GM12878 (cell line): ENCODE measurements around the gene SAMD4A. TPM values are rescaled to one million over a fixed set of nuclear protein-coding genes. Genes with fewer than 3 reads are reported as not detected.

ENCODE experiments used
- ATAC-seq: fragments of 200-7000 bp; cut with Tn5 transposase; 3 replicates; pipeline ENCODE4 v1.9.1; 2020; ENCODE audit warnings: mild to moderate bottlenecking, moderate library complexity
- BruUV-seq: library from RNA; stranded (reverse); fragments of 400-500 nt; replicated peaks from 2 replicates; lab custom pipeline; 2021; lab: Mats Ljungman, UMichigan
- CTCF ChIA-PET: fragments of 300-600 bp; sonication (Branson Sonifier 250); formaldehyde crosslinking; extraction: SDS; loops from one replicate; lab custom pipeline; 2021; ENCODE audit warnings: inconsistent platforms; lab: Yijun Ruan, JAX
- POLR2A ChIA-PET: fragments of 350-600 bp; formaldehyde crosslinking; extraction: SDS; loops from one replicate; lab custom pipeline; 2021; ENCODE audit warnings: inconsistent platforms; lab: Charles Lee
- RAD21 ChIA-PET: fragments of 300-600 bp; sonication (Branson Sonifier 250); formaldehyde crosslinking; loops from one replicate; lab custom pipeline; 2023; ENCODE audit warnings: antibody characterized with exemption; ENCODE audit not compliant: unreplicated experiment; lab: Charles Lee
- SMC1A ChIA-PET: fragments of 300-600 bp; sonication (Branson Sonifier 250); formaldehyde crosslinking; loops from one replicate; lab custom pipeline; 2023; ENCODE audit not compliant: unreplicated experiment, uncharacterized antibody; lab: Charles Lee
- DNase-seq: peaks from one replicate; pipeline ENCODE4 v3.0.0-alpha.2; 2011; ENCODE audit warnings: low read depth, low spot score
- FAIRE-seq: peaks from 3 replicates; lab custom pipeline; 2011; peaks lifted over from hg19 to GRCh38; lab: Jason Lieb, UNC
- H2AFZ ChIP-seq: 2 replicates; pipeline ENCODE4 v1.6.0; 2011; ENCODE audit warnings: low read depth, low read length, control low read depth; ENCODE audit not compliant: control insufficient read depth
- H3K27ac ChIP-seq: 2 replicates; pipeline ENCODE4 v1.5.1; 2011; ENCODE audit warnings: control low read depth; ENCODE audit not compliant: control insufficient read depth, insufficient read depth
- H3K27me3 ChIP-seq, 2 experiments: replicated peaks in 1 of 2; 2 replicates each; pipeline versions ENCODE4 v1.6.0 to v1.6.1; 2011; ENCODE audit warnings: low read length in 1 of 2; ENCODE audit not compliant: control insufficient read depth in 2 of 2, insufficient read depth in 2 of 2
- H3K36me3 ChIP-seq, 2 experiments: 2 replicates each; pipeline ENCODE4 v1.5.1; 2011; ENCODE audit warnings: low read length in 1 of 2; ENCODE audit not compliant: control insufficient read depth in 2 of 2, insufficient read depth in 2 of 2
- H3K4me1 ChIP-seq: 2 replicates; pipeline ENCODE4 v1.6.1; 2011; ENCODE audit warnings: mild to moderate bottlenecking, low read length, moderate library complexity, mixed read lengths; ENCODE audit not compliant: control insufficient read depth, insufficient read depth
- H3K4me2 ChIP-seq: 2 replicates; pipeline ENCODE4 v1.6.0; 2011; ENCODE audit warnings: control low read depth; ENCODE audit not compliant: control insufficient read depth, insufficient read depth
- H3K4me3 ChIP-seq: fragments of 200-600 bp; sonication (generic); 2 replicates; pipeline ENCODE4 v1.5.1; 2016
- H3K79me2 ChIP-seq: 2 replicates; pipeline ENCODE4 v1.6.0; 2011; ENCODE audit warnings: low read length; ENCODE audit not compliant: control insufficient read depth, insufficient read depth
- H3K9ac ChIP-seq: 2 replicates; pipeline ENCODE4 v1.8.0; 2011; ENCODE audit warnings: low read length, control low read depth, mixed read lengths; ENCODE audit not compliant: control insufficient read depth, insufficient read depth
- H3K9me3 ChIP-seq: replicated peaks from 3 replicates; pipeline ENCODE4 v1.5.1; 2011; ENCODE audit warnings: mild to moderate bottlenecking, low read length; ENCODE audit not compliant: control insufficient read depth, insufficient read depth
- H4K20me1 ChIP-seq: 2 replicates; pipeline ENCODE4 v1.6.0; 2011; ENCODE audit not compliant: control insufficient read depth, insufficient read depth
- ASH2L ChIP-seq: fragments of 300-600, 200-600 bp; sonication (generic); IDR thresholded peaks from 2 replicates; pipeline ENCODE4 v1.6.1; 2017; ENCODE audit warnings: low read depth, mild to moderate bottlenecking, borderline replicate concordance
- BCL11A ChIP-seq: IDR thresholded peaks from 2 replicates; pipeline ENCODE4 v1.6.1; 2011; ENCODE audit warnings: low read depth, low read length
- CHD1 ChIP-seq: IDR thresholded peaks from 2 replicates; pipeline ENCODE4 v1.6.1; 2012; ENCODE audit warnings: low read depth, low read length, improper control_type of control experiment
- EZH2 ChIP-seq: IDR thresholded peaks from 2 replicates; pipeline ENCODE4 v1.6.1; 2012; ENCODE audit warnings: low read depth, mild to moderate bottlenecking, control low read depth, inconsistent platforms, low read length, borderline replicate concordance; ENCODE audit not compliant: control insufficient read depth
- IRF3 ChIP-seq: fragments of 450-650 bp; IDR thresholded peaks from 2 replicates; pipeline ENCODE4 v1.6.1; 2014; ENCODE audit warnings: mild to moderate bottlenecking
- IRF5 ChIP-seq: fragments of 450-650 bp; IDR thresholded peaks from 2 replicates; pipeline ENCODE4 v1.6.1; 2017; ENCODE audit warnings: borderline replicate concordance
- NFIC ChIP-seq: IDR thresholded peaks from 2 replicates; pipeline ENCODE4 v1.6.1; 2012; ENCODE audit warnings: low read depth, mild to moderate bottlenecking, inconsistent platforms, low read length, moderate library complexity
- PML ChIP-seq: IDR thresholded peaks from 2 replicates; pipeline ENCODE4 v1.6.1; 2012; ENCODE audit warnings: low read length, inconsistent platforms
- RB1 ChIP-seq: fragments of 450-650 bp; formaldehyde crosslinking; IDR thresholded peaks from 2 replicates; pipeline ENCODE4 v1.6.1; 2017; ENCODE audit warnings: mild to moderate bottlenecking, borderline replicate concordance
- SIN3A ChIP-seq: IDR thresholded peaks from 2 replicates; pipeline ENCODE4 v1.6.1; 2012; ENCODE audit warnings: low read depth, low read length, improper control_type of control experiment
- STAT1 ChIP-seq: fragments of 450-650 bp; conservative IDR thresholded peaks from 2 replicates; pipeline ENCODE4 v1.6.1; 2014; ENCODE audit warnings: antibody characterized with exemption, mild to moderate bottlenecking
- WGBS: methylation state at CpG from one replicate; pipeline ENCODE4 v1.1.6; 2016; ENCODE audit warnings: low lambda C conversion rate; ENCODE audit not compliant: insufficient replicate concordance, insufficient coverage; ENCODE audit errors: missing lambda C conversion rate; 5-methylcytosine and 5-hydroxymethylcytosine counted together
- in situ Hi-C: fragments of 300-500 bp; cut with MboI; formaldehyde crosslinking; loops from 9 replicates; pipeline ENCODE4 v1.14.3; 2018; ENCODE audit warnings: mixed read lengths
- intact Hi-C: fragments of 100-400 bp; cut with micrococcal nuclease; formaldehyde crosslinking; loops from one replicate; pipeline ENCODE4 v1.14.2; 2022; ENCODE audit not compliant: unreplicated experiment
- polyA plus RNA-seq, 11 experiments: library from polyadenylated mRNA; depleted of rRNA in 4 of 11; unstranded in 6 of 11; stranded (reverse) in 5 of 11; fragments of >200 nt; fragmentation: Nextera tagmentation in 4 of 11; fragmentation: Illumina TruSeq in 1 of 11; extraction: Ambion mirVana in 4 of 11; extraction: Trizol in 1 of 11; gene quantifications; 1 replicate in 1 of 11; 2 replicates in 10 of 11; pipeline versions ENCODE4 v1.2.1 to v1.2.3, GENCODE V29; 2011 to 2016; ENCODE audit warnings: inconsistent platforms in 2 of 11, missing spikeins in 2 of 11, low read depth in 1 of 11
- total RNA-seq, 4 experiments: library from RNA; depleted of rRNA in 3 of 4; stranded (reverse); fragments of >200 nt in 3 of 4; fragmentation: Illumina TruSeq in 1 of 4; extraction: Trizol in 1 of 4; gene quantifications; 2 replicates each; pipeline versions ENCODE4 v1.2.1 to v1.2.3, GENCODE V29; 2013 to 2021

Gene SAMD4A
- total and polyA plus RNA-seq, 10 of the 15 experiments (the other 5 are each of a cell fraction or from before 2014, with no cell fraction given): 0.05 to 0.56 (median 0.31) TPM

DNA sequence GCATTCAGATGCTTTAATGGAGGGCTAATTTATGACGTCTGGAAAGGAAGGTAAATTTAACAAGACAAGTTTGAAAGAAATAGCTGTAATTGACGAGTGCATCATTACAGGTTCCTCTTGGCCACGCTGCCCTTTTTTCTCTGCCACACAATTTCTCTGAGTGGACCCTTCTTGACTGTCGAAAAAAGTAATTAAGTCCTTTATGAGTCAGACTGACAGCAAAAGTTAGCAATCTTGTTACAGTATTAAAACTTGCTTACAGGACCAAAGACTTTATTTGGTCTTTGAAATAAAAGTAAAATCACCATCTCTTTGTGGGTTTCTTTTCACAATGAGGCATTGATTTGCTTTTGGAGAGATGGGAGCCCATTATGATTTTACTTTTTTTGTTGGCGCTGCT lies 42.6 kb downstream of the SAMD4A start:
- Histone ChIP-seq H3K9ac (no peak overlapping the region), H3K79me2 (no peaks in the 10 kb centered on the region), H3K9me3 (no peaks in the 10 kb centered on the region), H4K20me1 (no peaks in the 10 kb centered on the region), H3K4me3 (no peak overlapping the region), H3K36me3 (no peaks in the 10 kb centered on the region), H3K27me3 (no peaks in the 10 kb centered on the region), H3K4me1 (no peaks in the 10 kb centered on the region), H2AFZ (no peak overlapping the region), H3K27ac (no peak overlapping the region), H3K4me2 (no peak overlapping the region)
- intact Hi-C loops: no loop called here
- no TSS peak for BruUV-seq
- in situ Hi-C loops: no loop called here
- CTCF ChIA-PET: no interaction called here
- WGBS: 69% methylated on average over 5 of the region's 5 CpGs
- ATAC-seq (no peak), FAIRE-seq (no peak), DNase-seq (no peak)
- POLR2A ChIA-PET: no interaction called here
- RAD21 ChIA-PET: no interaction called here
- SMC1A ChIA-PET: interaction anchor here (1.3 kb wide), 1 partner anchor 9 kb away, joined by 5 read pairs; no protein-coding TSS in a partner anchor
- no peak for TF ChIP-seq EZH2
- TF ChIP-seq PML: no peak
- TF ChIP-seq ASH2L: no peak
- no peak for TF ChIP-seq IRF5
- TF ChIP-seq SIN3A: no peak
- no peak for TF ChIP-seq NFIC
- TF ChIP-seq BCL11A: no peak
- no peak for TF ChIP-seq IRF3
- TF ChIP-seq STAT1: no peak
- no peak for TF ChIP-seq CHD1
- no peak for TF ChIP-seq RB1
